K562 (cell line): Measurements from ENCODE around the gene KNG1. TPM values are rescaled to one million over a fixed set of nuclear protein-coding genes. Genes with fewer than 3 reads are reported as not detected.

ENCODE experiments used
- ARID1B ChIP-seq: fragments of 450-650 bp; IDR thresholded peaks from 2 replicates; pipeline ENCODE4 v1.6.1; 2016; ENCODE audit warnings: antibody characterized with exemption, mild to moderate bottlenecking, inconsistent platforms
- ATF7 ChIP-seq: fragments of 450-650 bp; IDR thresholded peaks from 2 replicates; pipeline ENCODE4 v1.7.1; 2014; ENCODE audit warnings: mild to moderate bottlenecking, moderate library complexity
- BRD4 ChIP-seq: fragments of 200-600 bp; sonication (generic); IDR thresholded peaks from 2 replicates; pipeline ENCODE4 v1.6.1; 2017; ENCODE audit warnings: inconsistent platforms
- CBFA2T3 ChIP-seq: fragments of 450-650 bp; IDR thresholded peaks from 2 replicates; pipeline ENCODE4 v1.6.1; 2017
- CHD1 ChIP-seq: fragments of 200-600 bp; sonication (generic); IDR thresholded peaks from one replicate; pipeline ENCODE4 v1.6.1; 2012; ENCODE audit warnings: mild to moderate bottlenecking, moderate library complexity, low read length, inconsistent platforms
- FOXA3 ChIP-seq, 2 experiments: fragments of 450-650 bp in 1 of 2; sonication (generic) in 1 of 2; formaldehyde crosslinking; IDR thresholded peaks in 1 of 2; conservative IDR thresholded peaks in 1 of 2; 2 replicates each; pipeline versions ENCODE4 v1.4.0 to v1.8.0; 2020 to 2022; ENCODE audit warnings: mild to moderate bottlenecking in 2 of 2, missing genetic modification reagents in 1 of 2
- HDAC6 ChIP-seq: IDR thresholded peaks from 2 replicates; pipeline ENCODE4 v1.6.1; 2012; ENCODE audit warnings: low read depth, mild to moderate bottlenecking, control low read depth, inconsistent platforms, low read length, moderate library complexity
- HDAC8 ChIP-seq: fragments of 450-650 bp; IDR thresholded peaks from 2 replicates; pipeline ENCODE4 v1.6.1; 2016; ENCODE audit warnings: mild to moderate bottlenecking, missing genetic modification characterization, moderate library complexity, missing compliant biosample characterization
- HNRNPUL1 ChIP-seq: fragments of 200-400 bp; formaldehyde crosslinking; IDR thresholded peaks from 2 replicates; pipeline ENCODE4 v1.6.1; 2017; ENCODE audit warnings: low read length
- KDM1A ChIP-seq, 2 experiments: fragments of 450-650 bp; IDR thresholded peaks; 2 replicates each; pipeline ENCODE4 v1.6.1; 2016; ENCODE audit warnings: mild to moderate bottlenecking in 2 of 2
- KLF13 ChIP-seq: fragments of 450-650 bp; IDR thresholded peaks from 2 replicates; pipeline ENCODE4 v1.6.1; 2016; ENCODE audit warnings: missing genetic modification characterization, low read depth, mild to moderate bottlenecking, missing compliant biosample characterization, moderate library complexity, borderline replicate concordance
- MITF ChIP-seq: IDR thresholded peaks from 2 replicates; pipeline ENCODE4 v1.6.1; 2014; ENCODE audit warnings: antibody characterized with exemption
- MTF1 ChIP-seq: fragments of 250-450 bp; sonication (Bioruptor Pico); IDR thresholded peaks from 2 replicates; pipeline ENCODE4 v1.9.0; 2021; ENCODE audit warnings: moderate library complexity, mild to moderate bottlenecking, inconsistent platforms, borderline replicate concordance
- NFIX ChIP-seq: fragments of 250-450 bp; sonication (Bioruptor Pico); IDR thresholded peaks from 2 replicates; pipeline ENCODE4 v1.4.0; 2020; ENCODE audit warnings: low read depth, mild to moderate bottlenecking, moderate library complexity
- PHF20 ChIP-seq: fragments of 450-650 bp; IDR thresholded peaks from 2 replicates; pipeline ENCODE4 v1.6.1; 2018; ENCODE audit not compliant: partially characterized antibody
- POLR2G ChIP-seq: fragments of 200-400 bp; formaldehyde crosslinking; IDR thresholded peaks from 2 replicates; pipeline ENCODE4 v1.6.1; 2017; ENCODE audit warnings: low read depth, mild to moderate bottlenecking, antibody characterized with exemption, low read length, moderate library complexity
- RCOR1 ChIP-seq, 2 experiments: IDR thresholded peaks; 2 replicates each; pipeline ENCODE4 v1.6.1; 2012; ENCODE audit warnings: low read depth in 2 of 2, low read length in 2 of 2, borderline replicate concordance in 1 of 2, improper control_type of control experiment in 1 of 2
- SIN3A ChIP-seq, 2 experiments: fragments of 150-350 bp in 1 of 2; IDR thresholded peaks; 2 replicates each; pipeline ENCODE4 v1.6.1; 2011 to 2016; ENCODE audit warnings: borderline replicate concordance in 2 of 2, low read depth in 2 of 2, low read length in 2 of 2, mild to moderate bottlenecking in 2 of 2, moderate library complexity in 2 of 2; ENCODE audit not compliant: control insufficient read depth in 1 of 2
- SMAD1 ChIP-seq: fragments of 150-350 bp; IDR thresholded peaks from 2 replicates; pipeline ENCODE4 v1.6.1; 2014; ENCODE audit warnings: low read length, low read depth; ENCODE audit not compliant: partially characterized antibody
- SMAD3 ChIP-seq: fragments of 450-650 bp; formaldehyde crosslinking; conservative IDR thresholded peaks from 2 replicates; pipeline ENCODE4 v1.4.0; 2020; ENCODE audit warnings: mild to moderate bottlenecking
- SRSF1 ChIP-seq: fragments of 200-400 bp; formaldehyde crosslinking; IDR thresholded peaks from 2 replicates; pipeline ENCODE4 v1.6.1; 2017; ENCODE audit warnings: mild to moderate bottlenecking, low read depth, low read length, moderate library complexity
- TCF7 ChIP-seq: sonication (generic); IDR thresholded peaks from 2 replicates; pipeline ENCODE4 v1.6.1; 2016; ENCODE audit warnings: antibody characterized with exemption, borderline replicate concordance
- TEAD4 ChIP-seq, 2 experiments: sonication (generic) in 1 of 2; formaldehyde crosslinking in 1 of 2; IDR thresholded peaks; 2 replicates each; pipeline versions ENCODE4 v1.6.1 to v1.8.0; 2012 to 2022; ENCODE audit warnings: borderline replicate concordance in 1 of 2, inconsistent platforms in 1 of 2, low read length in 1 of 2, mild to moderate bottlenecking in 1 of 2, missing genetic modification reagents in 1 of 2
- ZBTB34 ChIP-seq: fragments of 250-450 bp; sonication (Bioruptor Pico); IDR thresholded peaks from 2 replicates; pipeline ENCODE4 v1.8.0; 2021; ENCODE audit warnings: mild to moderate bottlenecking, moderate library complexity
- polyA plus RNA-seq, 8 experiments: library from polyadenylated mRNA; depleted of rRNA in 4 of 8; stranded (reverse) in 5 of 8; unstranded in 3 of 8; fragments of >200 nt; fragmentation: Nextera tagmentation in 2 of 8; fragmentation: Illumina TruSeq in 1 of 8; extraction: Ambion mirVana in 2 of 8; extraction: Trizol in 1 of 8; gene quantifications; 2 replicates each; pipeline versions ENCODE4 v1.2.1 to v1.2.3, GENCODE V29; 2011 to 2014; ENCODE audit warnings: inconsistent platforms in 1 of 8, missing spikeins in 1 of 8
- total RNA-seq, 7 experiments: library from RNA; depleted of rRNA in 6 of 7; stranded (reverse); fragments of >200 nt in 6 of 7; fragmentation: Illumina TruSeq in 2 of 7; extraction: Trizol in 2 of 7; gene quantifications; 2 replicates each; pipeline versions ENCODE4 v1.2.1 to v1.2.3, GENCODE V29; 2011 to 2021; ENCODE audit warnings: low replicate concordance in 1 of 7
- TF ChIP-seq, protein P1 (sequence below), 2 experiments: fragments of 250-450 bp in 1 of 2; fragments of 450-650 bp in 1 of 2; sonication (Bioruptor Pico) in 1 of 2; IDR thresholded peaks; 2 replicates each; pipeline versions ENCODE4 v1.6.1 to v1.8.0; 2016 to 2021; ENCODE audit warnings: mild to moderate bottlenecking in 2 of 2, moderate library complexity in 2 of 2, missing compliant biosample characterization in 1 of 2, missing genetic modification characterization in 1 of 2

Gene KNG1
- total and polyA plus RNA-seq, 9 of the 15 experiments (the other 6 are each of a cell fraction or from before 2014, with no cell fraction given): 0.09 TPM; not detected in 8

GRCh38 chr3:186719945-186720739 is 3.0 kb downstream of the KNG1 start (continued):
- TF ChIP-seq TCF7: no peak
- no peak for TF ChIP-seq HDAC8
- TF ChIP-seq ATF7: peak; percentile 40; the same call in 1 of the 2 replicates
- TF ChIP-seq NFIX (CRISPR knock-in tag): no peak
- TF ChIP-seq TEAD4 (IDR thresholded peaks at IDR 0.05; ENCODE audit: low read length): peak; percentile 33; the same call in 1 of the 2 replicates
- TF ChIP-seq TEAD4 (CRISPR knock-in tag; IDR thresholded peaks at IDR 0.05; ENCODE audit: borderline replicate concordance): no peak
- no peak for TF ChIP-seq SRSF1
- TF ChIP-seq SIN3A (IDR thresholded peaks at IDR 0.05; ENCODE audit: borderline replicate concordance in 2 of 2, control insufficient read depth in 1 of 2, low read depth in 2 of 2, low read length in 2 of 2): no peak
- no peak for TF ChIP-seq HNRNPUL1
- no peak for TF ChIP-seq ZBTB34
- no peak for TF ChIP-seq CHD1
- TF ChIP-seq, protein P1, sequence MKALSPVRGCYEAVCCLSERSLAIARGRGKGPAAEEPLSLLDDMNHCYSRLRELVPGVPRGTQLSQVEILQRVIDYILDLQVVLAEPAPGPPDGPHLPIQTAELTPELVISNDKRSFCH (CRISPR knock-in tag; IDR thresholded peaks at IDR 0.05): no peak
- TF ChIP-seq, protein P1 (tag; IDR thresholded peaks at IDR 0.05): peak; percentile 47; the same call in 1 of the 2 replicates
- TF ChIP-seq HDAC6: no peak
- peak; percentile 84 for TF ChIP-seq CBFA2T3
- no peak for TF ChIP-seq PHF20
- no peak for TF ChIP-seq SMAD1
- no peak for TF ChIP-seq POLR2G
- no peak for TF ChIP-seq BRD4
- no peak for TF ChIP-seq KLF13
- TF ChIP-seq KDM1A (IDR thresholded peaks at IDR 0.05): peak; percentile 74 to 77
- peak; percentile 58; the same call in 1 of the 2 replicates for TF ChIP-seq ARID1B
- no peak for TF ChIP-seq MTF1 (CRISPR knock-in tag)
- TF ChIP-seq RCOR1 (IDR thresholded peaks at IDR 0.05; ENCODE audit: borderline replicate concordance in 1 of 2, low read depth in 2 of 2, low read length in 2 of 2): peak in 1 of 2 experiments; percentile 49; a peak in 1 of 4 replicates
- no peak for TF ChIP-seq SMAD3
- TF ChIP-seq FOXA3 (CRISPR knock-in tag; conservative IDR thresholded peaks at IDR 0.05 in 1 of 2, IDR thresholded peaks at IDR 0.05 in 1 of 2): no peak
- TF ChIP-seq MITF: no peak
